CD4-positive, alpha-beta T cell treated with Interleukin-12 subunit alpha and Interleukin-12 subunit beta, for 1 hour (primary cell): Measurements from ENCODE around the gene DOK3.

ENCODE experiments used
- DNase-seq: peaks from one replicate; pipeline ENCODE4 v3.0.0-alpha.2; 2020

The DOK3 gene

GRCh38 chr5:177478711-177479646 is 30.6 kb downstream of the DOK3 start:
- DNase-seq: no peak

GRCh38 chr5:177477701-177478477 is 31.7 kb downstream of the DOK3 start:
- no peak for DNase-seq

- no peak for DNase-seq
Measured at GRCh38 chr5:177476531-177477233, 32.9 kb downstream of the DOK3 start.

GRCh38 chr5:177475563-177476427 is 33.8 kb downstream of the DOK3 start:
- no peak for DNase-seq

GRCh38 chr5:177474846-177475562 is 34.6 kb downstream of the DOK3 start:
- DNase-seq: no peak

GRCh38 chr5:177474002-177474476 is 35.6 kb downstream of the DOK3 start:
- DNase-seq: no peak

- DNase-seq: peak; percentile 28
Measured at GRCh38 chr5:177473443-177474001, 36.1 kb downstream of the DOK3 start, which contains the start of gene DBN1. DBN1 (minus strand) TSS chr5:177473634; CDS start chr5:177473521, 113 bp downstream.

GRCh38 chr5:177472460-177473442 is 36.9 kb downstream of the DOK3 start:
- peak; percentile 67 for DNase-seq

- DNase-seq: no peak
Measured at GRCh38 chr5:177471610-177472356, 37.8 kb downstream of the DOK3 start.

- no peak for DNase-seq
Measured at GRCh38 chr5:177470759-177471536, 38.7 kb downstream of the DOK3 start.

GRCh38 chr5:177469750-177470525 is 39.7 kb downstream of the DOK3 start:
- no peak for DNase-seq

GRCh38 chr5:177468685-177469628 is 40.7 kb downstream of the DOK3 start:
- DNase-seq: no peak

- no peak for DNase-seq
Measured at GRCh38 chr5:177468329-177468684, 41.3 kb downstream of the DOK3 start.

- no peak for DNase-seq
Measured at GRCh38 chr5:177467436-177467835, 42.2 kb downstream of the DOK3 start.

- no peak for DNase-seq
Measured at GRCh38 chr5:177466861-177467260, 42.8 kb downstream of the DOK3 start.

GRCh38 chr5:177465044-177465443 is 44.6 kb downstream of the DOK3 start:
- DNase-seq: no peak
